Effector memory CD4-positive, alpha-beta T cell (primary cell): Measurements from ENCODE around the gene TAF4.

Experiments
- DNase-seq, 3 donors: peaks; one replicate each; pipeline ENCODE4 v3.0.0-alpha.2; 2020
- H3K27ac ChIP-seq: 2 replicates; pipeline ENCODE4 v1.7.0; 2013; ENCODE audit warnings: mild to moderate bottlenecking, low read length, moderate library complexity; ENCODE audit not compliant: insufficient read depth, poor library complexity, severe bottlenecking
- H3K27me3 ChIP-seq: replicated peaks from 2 replicates; pipeline ENCODE4 v1.7.0; 2013; ENCODE audit warnings: mild to moderate bottlenecking, low read length; ENCODE audit not compliant: insufficient read depth, control insufficient read depth, poor library complexity, severe bottlenecking
- H3K36me3 ChIP-seq: 2 replicates; pipeline ENCODE4 v1.7.0; 2013; ENCODE audit warnings: mild to moderate bottlenecking, low read length, moderate library complexity; ENCODE audit not compliant: control insufficient read depth, insufficient read depth
- H3K4me1 ChIP-seq: 2 replicates; pipeline ENCODE4 v1.7.0; 2013; ENCODE audit warnings: low read length, mild to moderate bottlenecking; ENCODE audit not compliant: control insufficient read depth, insufficient read depth, poor library complexity, severe bottlenecking
- H3K4me3 ChIP-seq: 2 replicates; pipeline ENCODE4 v1.7.0; 2013; ENCODE audit warnings: low read length, low read depth, mild to moderate bottlenecking; ENCODE audit not compliant: insufficient read depth, poor library complexity, severe bottlenecking
- H3K9me3 ChIP-seq: 2 replicates; pipeline ENCODE4 v1.7.0; 2013; ENCODE audit warnings: mild to moderate bottlenecking, low read length, moderate library complexity; ENCODE audit not compliant: control insufficient read depth

The TAF4 gene

DNA sequence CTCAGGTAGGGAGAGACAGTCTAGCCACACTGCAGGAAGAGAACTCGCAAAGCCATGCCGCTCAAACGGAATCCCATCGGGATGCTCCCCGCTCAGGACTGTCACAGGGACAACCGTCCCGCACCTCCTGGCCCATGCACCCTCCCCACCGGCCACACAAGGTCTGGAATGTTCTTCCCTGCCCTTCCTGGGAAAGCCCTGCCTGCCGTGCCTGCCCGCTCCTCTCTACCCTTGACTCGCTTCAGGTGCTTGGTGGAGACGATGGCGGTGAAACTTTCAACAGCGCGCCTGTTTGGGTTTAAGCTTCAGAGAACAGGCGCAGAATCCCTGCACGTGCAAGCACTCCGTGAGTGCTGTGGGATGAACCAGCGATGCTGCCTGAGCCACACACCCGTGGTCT is 20.6 kb downstream of the TAF4 start:
- H3K4me3 ChIP-seq = no peak overlapping the region
- no peaks in the 10 kb centered on the region for H3K36me3 ChIP-seq
- no peaks in the 10 kb centered on the region for H3K4me1 ChIP-seq
- no peaks in the 10 kb centered on the region for H3K9me3 ChIP-seq
- no peak for DNase-seq
- H3K27me3 ChIP-seq = no peaks in the 10 kb centered on the region
- H3K27ac ChIP-seq = no peak overlapping the region

GRCh38 chr20:62044631-62045030 is 21.1 kb downstream of the TAF4 start:
- Histone ChIP-seq H3K4me1 (no peaks in the 10 kb centered on the region), H3K27me3 (no peaks in the 10 kb centered on the region), H3K4me3 (no peak overlapping the region), H3K9me3 (no peaks in the 10 kb centered on the region), H3K36me3 (no peaks in the 10 kb centered on the region), H3K27ac (no peak overlapping the region)
- DNase-seq = no peak

- H3K27ac ChIP-seq = no peak overlapping the region
- H3K4me3 ChIP-seq = no peak overlapping the region
- no peaks in the 10 kb centered on the region for H3K27me3 ChIP-seq
- no peaks in the 10 kb centered on the region for H3K36me3 ChIP-seq
- H3K9me3 ChIP-seq = no peaks in the 10 kb centered on the region
- no peak for DNase-seq
- no peaks in the 10 kb centered on the region for H3K4me1 ChIP-seq
Observed at GRCh38 chr20:62043131-62043914, 22.4 kb downstream of the TAF4 start.

- no peak overlapping the region for H3K27ac ChIP-seq
- H3K9me3 ChIP-seq = no peaks in the 10 kb centered on the region
- H3K4me3 ChIP-seq = no peak overlapping the region
- H3K36me3 ChIP-seq = no peaks in the 10 kb centered on the region
- no peaks in the 10 kb centered on the region for H3K4me1 ChIP-seq
- no peaks in the 10 kb centered on the region for H3K27me3 ChIP-seq
- DNase-seq = no peak
Observed at GRCh38 chr20:62042025-62042820, 23.5 kb downstream of the TAF4 start.

DNA sequence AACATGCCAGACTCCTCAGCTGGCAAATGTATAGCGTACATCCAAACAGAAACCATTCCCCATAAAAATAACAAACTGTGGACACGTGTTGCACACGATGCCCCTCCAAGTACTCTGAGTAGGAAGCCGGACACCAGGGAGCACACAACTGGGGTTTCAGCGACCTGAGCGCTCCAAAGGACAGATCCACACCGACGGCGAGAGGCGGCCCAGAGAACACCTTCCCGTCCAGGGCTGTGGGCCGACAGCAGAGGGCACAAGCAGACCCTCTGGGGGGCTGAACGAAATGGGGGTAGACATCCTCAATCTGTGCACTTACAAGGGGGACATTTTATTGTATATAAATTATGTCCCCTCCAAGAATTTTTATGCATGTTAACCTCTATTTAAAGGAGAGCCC is 24.7 kb downstream of the TAF4 start:
- H3K27me3 ChIP-seq = no peaks in the 10 kb centered on the region
- no peak overlapping the region for H3K27ac ChIP-seq
- H3K9me3 ChIP-seq = no peaks in the 10 kb centered on the region
- no peak for DNase-seq
- H3K36me3 ChIP-seq = no peaks in the 10 kb centered on the region
- no peak overlapping the region for H3K4me3 ChIP-seq
- H3K4me1 ChIP-seq = no peaks in the 10 kb centered on the region

DNA sequence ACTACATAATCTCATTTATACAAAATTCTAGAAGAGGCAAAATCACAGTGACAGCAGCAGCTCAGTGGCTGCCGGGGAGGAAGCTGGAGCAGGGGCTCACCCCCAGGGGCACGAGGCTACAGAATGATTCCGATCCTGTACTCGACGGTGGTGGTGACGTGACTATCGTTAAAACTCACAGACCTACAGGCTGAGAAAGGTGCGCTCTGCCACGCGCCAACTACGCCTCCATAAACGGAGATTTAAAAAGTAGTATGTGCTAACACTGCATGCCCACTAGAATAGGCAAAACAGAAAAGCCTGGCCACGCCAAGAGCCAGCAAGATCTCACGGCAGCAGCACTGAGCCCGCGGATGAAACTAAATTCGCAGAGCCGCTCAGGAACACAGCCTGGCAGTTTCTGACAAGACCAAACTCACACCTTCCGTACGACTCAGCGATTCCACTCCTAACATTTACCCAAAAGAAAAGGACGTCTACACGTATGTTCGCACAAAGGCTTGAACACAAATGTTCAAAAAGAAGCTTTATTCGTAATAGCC is 25.2 kb downstream of the TAF4 start:
- H3K4me3 ChIP-seq = no peak overlapping the region
- no peak for DNase-seq
- no peaks in the 10 kb centered on the region for H3K36me3 ChIP-seq
- no peaks in the 10 kb centered on the region for H3K4me1 ChIP-seq
- no peaks in the 10 kb centered on the region for H3K9me3 ChIP-seq
- no peak overlapping the region for H3K27ac ChIP-seq
- no peaks in the 10 kb centered on the region for H3K27me3 ChIP-seq

GRCh38 chr20:62039738-62040137 is 25.9 kb downstream of the TAF4 start:
- DNase-seq = no peak
- H3K36me3 ChIP-seq = no peaks in the 10 kb centered on the region
- no peak overlapping the region for H3K27ac ChIP-seq
- no peaks in the 10 kb centered on the region for H3K27me3 ChIP-seq
- no peaks in the 10 kb centered on the region for H3K9me3 ChIP-seq
- no peaks in the 10 kb centered on the region for H3K4me1 ChIP-seq
- no peak overlapping the region for H3K4me3 ChIP-seq

DNA sequence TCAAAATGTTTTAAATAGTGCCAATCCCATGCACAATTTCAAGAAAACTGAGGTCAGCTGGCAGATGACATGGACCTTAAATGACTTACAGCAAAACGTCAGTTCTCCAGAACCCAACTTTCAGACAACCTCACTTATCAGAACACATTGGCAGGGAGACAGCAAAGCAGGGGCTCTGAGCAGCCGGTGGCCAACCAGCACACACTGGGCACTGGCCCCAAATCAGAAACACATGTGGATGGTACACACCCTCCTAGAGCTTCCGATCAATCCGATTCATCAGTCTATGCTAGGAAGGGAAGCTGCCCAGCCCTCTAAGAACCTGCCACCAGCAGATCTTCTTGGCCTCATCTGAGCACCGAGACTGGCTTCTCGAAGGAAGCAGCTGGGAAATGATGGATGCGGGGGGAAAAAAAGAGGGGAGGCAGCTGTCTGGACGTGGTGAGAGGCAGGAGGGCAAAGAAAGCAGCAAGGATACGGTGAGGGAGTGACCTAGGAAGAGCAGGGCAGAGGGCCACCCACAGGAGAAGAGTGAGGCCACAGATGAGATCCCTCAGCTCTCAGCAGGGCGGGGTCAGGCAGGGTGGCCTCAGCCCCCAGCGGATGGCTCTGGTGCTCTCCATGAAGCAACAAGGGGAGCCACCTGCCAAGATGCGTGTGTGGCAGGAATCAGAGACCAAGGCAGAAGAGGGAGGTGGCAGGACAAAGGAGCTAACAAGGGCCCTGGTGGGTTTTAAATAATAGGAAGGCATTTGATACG is 32.9 kb downstream of the TAF4 start:
- Histone ChIP-seq H3K36me3 (no peaks in the 10 kb centered on the region), H3K9me3 (no peaks in the 10 kb centered on the region), H3K4me1 (peaks cover 20% of the 10 kb centered on the region), H3K27ac (no peak overlapping the region), H3K27me3 (no peaks in the 10 kb centered on the region), H3K4me3 (no peak overlapping the region)
- DNase-seq = no peak

GRCh38 chr20:62031462-62032092 is 34.1 kb downstream of the TAF4 start:
- peak overlapping the region; percentile 54 for H3K27ac ChIP-seq

More at GRCh38 chr20:62031462-62032092, 34.1 kb downstream of the TAF4 start:
- no peak for DNase-seq
- Histone ChIP-seq H3K9me3 (no peaks in the 10 kb centered on the region), H3K27me3 (no peaks in the 10 kb centered on the region), H3K4me1 (peaks cover 20% of the 10 kb centered on the region), H3K4me3 (no peak overlapping the region), H3K36me3 (no peaks in the 10 kb centered on the region)
